ENCODE data around the gene LYPD3.

LYPD3 gene

DNA sequence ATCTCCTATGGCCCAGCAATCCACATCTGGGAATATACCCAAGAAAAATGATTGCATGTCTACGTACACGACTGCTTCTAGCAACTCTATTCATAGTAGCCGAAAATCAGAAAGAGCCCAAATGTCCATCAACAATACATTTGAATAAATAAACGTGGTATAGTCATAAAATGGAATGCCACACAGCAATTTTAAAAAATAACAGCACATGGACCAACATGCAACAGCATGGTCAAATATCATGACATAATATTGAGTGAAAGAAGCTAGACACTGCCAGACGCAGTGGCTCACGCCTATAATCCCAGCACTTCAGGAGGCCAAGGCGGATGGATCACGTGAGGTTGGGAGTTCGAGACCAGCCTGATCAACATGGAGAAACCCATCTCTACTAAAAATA is 34.4 kb downstream of the LYPD3 start:
- no peak for DNase-seq (ENCODE audit: low read depth)

DNA sequence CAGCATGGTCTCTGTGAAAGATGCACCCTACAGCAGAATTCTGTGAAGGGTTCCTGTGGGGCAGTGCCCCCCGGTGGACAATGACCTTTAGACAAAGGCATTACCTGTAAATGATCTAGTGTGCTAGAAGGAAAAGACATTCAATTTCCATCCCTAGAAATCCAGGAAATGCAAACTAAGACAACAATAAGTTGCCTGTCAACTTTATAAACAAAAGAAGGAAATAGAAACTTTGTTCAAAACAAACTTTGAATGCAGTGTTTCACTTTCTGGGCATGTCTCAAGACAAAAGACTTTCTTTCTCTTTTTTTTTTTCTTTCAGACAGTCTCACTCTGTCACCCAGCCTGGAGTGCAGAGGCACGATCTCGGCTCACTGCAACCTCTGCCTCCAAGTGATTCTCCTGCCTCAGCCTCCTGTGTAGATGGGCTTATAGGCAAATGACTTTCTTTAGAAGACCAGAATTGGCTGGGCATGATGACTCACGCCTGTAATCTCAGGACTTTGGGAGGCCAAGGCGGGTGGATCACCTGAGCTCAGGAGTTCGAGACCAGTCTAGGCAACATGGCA is 35.2 kb downstream of the LYPD3 start:
- no peak for DNase-seq (ENCODE audit: low read depth)

DNA sequence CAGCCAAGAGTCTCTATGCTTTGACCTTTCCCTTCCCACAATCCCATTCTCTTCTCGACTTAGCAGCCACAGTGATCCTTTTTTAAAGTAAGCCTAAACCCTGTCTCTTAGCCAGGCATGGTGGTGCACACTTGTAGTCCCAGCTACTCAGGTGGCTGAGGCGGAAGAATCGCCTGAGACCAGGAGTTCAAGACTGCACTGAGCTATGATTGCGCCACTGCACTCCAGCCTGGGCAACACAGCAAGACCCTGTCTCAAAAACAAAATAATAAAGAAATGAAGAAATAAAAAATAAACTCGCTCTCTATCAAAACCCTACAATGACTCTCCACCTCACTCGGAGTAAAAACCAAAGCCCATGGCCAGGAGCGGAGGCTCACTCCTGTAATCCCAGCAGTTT is 36.0 kb downstream of the LYPD3 start:
- no peak for DNase-seq (ENCODE audit: low read depth)

- DNase-seq (ENCODE audit: low read depth): no peak
These were observed 39.6 kb downstream of the LYPD3 start for GRCh38 chr19:43425567-43426392.

DNA sequence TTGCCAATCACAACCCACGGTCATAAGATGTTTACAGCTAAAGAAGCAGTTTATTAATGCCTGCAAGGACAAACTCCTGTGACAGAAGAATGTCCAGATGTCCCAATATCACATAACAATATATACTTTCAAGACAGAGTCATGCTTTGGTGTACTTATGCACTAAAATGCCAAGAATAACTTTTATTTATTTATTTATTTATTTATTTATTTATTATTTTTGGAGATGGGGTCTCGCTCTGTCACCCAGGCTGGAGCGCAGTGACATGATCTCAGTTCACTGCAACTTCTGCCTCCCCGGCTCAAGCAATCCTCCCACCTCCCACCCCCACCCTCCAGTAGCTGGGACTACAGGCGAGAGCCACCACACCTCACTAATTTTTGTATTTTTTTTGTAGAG is 41.6 kb downstream of the LYPD3 start:
- no peak for DNase-seq (ENCODE audit: low read depth)

DNA sequence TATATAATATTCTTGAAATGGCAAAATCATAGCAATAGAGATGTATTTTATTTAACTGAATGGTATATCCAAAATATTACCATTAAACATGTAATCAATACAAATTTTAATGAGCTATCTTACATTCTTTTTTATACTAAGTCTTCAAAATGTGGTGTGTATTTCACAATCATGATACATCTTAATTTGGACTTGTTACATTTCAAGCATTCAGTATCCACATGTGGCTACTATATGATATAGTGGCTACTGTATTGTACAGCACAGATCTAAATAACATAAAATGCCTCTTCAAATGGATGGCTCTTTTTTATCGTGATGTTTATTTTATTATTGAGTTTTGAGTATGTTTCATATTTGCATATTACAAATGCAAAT is 42.7 kb downstream of the LYPD3 start:
- DNase-seq (ENCODE audit: low read depth): no peak

GRCh38 chr19:43422000-43422688 is 43.3 kb downstream of the LYPD3 start:
- no peak for DNase-seq (ENCODE audit: low read depth)

GRCh38 chr19:43420954-43421353 is 44.5 kb downstream of the LYPD3 start:
- DNase-seq (ENCODE audit: low read depth): no peak

- DNase-seq (ENCODE audit: low read depth): no peak
These were observed 48.3 kb downstream of the LYPD3 start for GRCh38 chr19:43416951-43417623.

- DNase-seq (ENCODE audit: low read depth): no peak
These were observed 50.9 kb downstream of the LYPD3 start, which contains the start of gene TEX101 for GRCh38 chr19:43414554-43414953. Gene TEX101, plus strand, starts transcription at chr19:43414890. Its CDS starts 1,030 bp downstream, at chr19:43415920.

- no peak for DNase-seq (ENCODE audit: low read depth)
These were observed 53.0 kb downstream of the LYPD3 start for GRCh38 chr19:43412441-43412840.

Data from activated T-cell treated with anti-CD3 and anti-CD28 coated beads for 48 hours (primary cell).